T follicular helper cell (primary cell): ENCODE results near the gene ZNF185.

Experiments
- DNase-seq: peaks from one replicate; pipeline ENCODE4 v3.0.0-alpha.2; 2020; ENCODE audit warnings: low read depth
- total RNA-seq, 2 experiments: gene quantifications; one replicate each; lab custom pipeline; 2026; lab: John Stamatoyannopoulos, UW

The ZNF185 gene
- 0.70 to 1.7 reads per million in 2 experiments for total RNA-seq

DNA sequence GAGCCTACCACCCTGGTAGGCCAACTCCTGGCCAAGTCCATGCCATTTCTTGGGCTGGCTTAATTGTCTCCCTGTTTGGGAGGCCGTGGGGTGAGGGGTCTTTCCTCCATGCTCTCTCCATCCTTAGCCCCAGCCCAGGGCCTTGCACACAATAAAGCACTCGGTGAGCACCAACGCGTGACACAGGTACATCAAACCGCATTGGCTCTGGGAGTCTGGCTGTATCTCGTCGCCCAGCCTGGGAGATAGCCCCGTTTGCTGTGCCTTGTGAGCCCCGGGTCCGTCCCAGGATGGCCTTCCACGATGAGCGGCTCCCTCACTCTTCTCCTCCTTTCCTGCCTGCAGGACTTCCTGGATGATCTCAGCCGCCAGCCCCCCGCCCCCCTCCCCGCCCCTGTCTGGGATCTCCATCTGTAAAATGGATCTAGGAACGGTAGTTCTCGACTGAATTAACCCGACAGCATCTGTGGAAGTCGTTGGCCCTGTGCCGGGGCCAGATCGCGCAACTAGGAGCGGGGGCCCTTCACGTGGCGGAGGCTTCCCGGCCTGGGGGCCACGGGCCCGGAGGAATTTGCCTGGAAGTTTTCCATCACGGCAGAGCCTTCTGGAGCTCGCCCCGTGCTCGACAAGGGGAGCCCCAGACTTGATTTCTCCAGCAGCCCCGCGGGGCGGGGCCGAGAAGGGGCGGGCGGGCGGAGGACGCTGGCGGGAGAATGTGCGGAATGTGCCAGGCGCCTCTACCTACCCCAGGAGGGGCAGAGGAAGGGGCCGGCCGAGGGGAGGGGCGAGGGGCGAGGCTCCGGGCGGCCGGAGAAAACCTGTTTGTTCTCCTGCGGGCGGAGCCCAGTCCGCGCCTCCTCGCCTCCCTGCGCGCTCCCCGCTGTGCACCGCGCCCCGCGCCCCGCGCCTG lies at the start of gene ZNF185:
TSS of gene ZNF185 (plus strand) at position 846 of the 910 bp plus-strand sequence. CDS start 16,423 bp downstream, outside the sequence.
- DNase-seq, result no peak

DNA sequence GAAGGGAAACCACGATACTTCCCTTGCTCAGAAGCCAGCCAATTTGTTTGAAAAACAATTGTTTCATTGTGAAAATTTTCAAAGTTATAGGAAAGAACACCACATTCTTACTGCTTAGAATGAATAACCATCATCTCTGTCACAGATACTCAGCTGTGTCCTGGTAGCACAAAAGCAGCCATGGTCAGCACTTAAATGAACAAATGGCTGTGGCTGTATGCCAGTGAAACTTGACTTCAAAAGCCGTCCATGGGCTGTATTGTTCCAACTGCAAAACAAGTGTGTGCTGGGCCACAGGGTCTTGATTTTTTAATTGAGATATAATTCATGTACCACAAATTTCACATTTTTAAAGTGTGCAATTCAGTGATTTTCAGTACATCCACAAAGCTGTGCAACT lies 47.4 kb upstream of the ZNF185 start:
- no peak for DNase-seq

DNA sequence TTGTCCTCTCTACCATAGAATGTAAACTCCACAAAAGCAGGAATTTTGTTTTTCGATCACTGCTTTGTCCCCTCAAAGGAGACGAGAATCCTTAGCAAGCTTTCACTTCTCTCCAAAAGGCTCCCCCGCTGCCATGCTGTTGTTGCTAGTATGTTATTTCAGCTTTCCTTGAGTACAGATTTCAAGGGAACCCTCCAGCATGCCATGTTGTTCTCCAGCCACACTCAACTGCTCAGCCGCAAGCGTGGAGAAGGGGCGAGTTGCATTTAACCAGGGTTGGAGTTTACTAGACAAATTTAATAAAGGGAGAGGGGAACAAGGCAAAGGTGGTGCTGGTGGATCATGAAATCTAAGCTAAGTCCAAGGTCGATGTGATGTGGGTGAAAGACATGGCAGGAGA lies 43.9 kb upstream of the ZNF185 start:
- DNase-seq, result no peak

DNA sequence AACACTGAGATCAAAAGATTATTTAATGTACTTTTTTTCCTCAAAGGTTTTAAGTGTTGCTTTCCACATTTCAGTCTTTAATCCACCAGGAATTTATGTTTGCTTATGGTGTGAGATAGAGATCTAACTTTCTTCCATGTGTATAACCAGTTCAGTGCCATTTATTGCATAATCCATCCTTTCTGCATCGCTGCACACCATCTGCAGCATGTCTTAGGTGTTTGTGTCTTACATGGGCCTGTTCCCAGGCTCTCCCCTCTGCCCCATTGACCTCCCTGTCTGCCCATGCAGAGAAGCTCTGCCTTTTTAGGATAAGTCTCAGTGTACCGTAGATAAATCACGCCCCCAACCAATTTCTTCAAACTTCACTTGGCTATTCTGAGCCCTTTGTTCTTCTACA lies 36.8 kb upstream of the ZNF185 start:
- no peak for DNase-seq

DNA sequence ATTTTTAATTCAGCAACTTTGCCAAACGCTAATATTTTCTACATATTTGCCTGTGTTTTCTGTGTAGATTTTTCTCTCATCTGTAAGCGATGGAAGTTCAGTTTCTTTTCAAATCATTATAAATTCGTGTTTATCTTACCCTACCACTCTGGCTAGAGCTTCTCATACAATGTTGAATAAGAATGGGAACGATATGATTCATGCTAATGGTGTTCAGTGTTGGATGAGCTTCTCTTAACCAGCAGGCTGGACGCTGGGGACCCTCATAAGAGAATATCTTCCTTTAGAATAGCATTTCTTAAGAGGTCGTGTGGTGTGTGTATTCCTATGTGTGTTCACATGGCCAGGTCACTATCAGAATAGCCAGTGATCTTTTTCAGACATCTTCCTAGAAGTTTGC lies 36.0 kb upstream of the ZNF185 start:
- DNase-seq, result no peak

DNA sequence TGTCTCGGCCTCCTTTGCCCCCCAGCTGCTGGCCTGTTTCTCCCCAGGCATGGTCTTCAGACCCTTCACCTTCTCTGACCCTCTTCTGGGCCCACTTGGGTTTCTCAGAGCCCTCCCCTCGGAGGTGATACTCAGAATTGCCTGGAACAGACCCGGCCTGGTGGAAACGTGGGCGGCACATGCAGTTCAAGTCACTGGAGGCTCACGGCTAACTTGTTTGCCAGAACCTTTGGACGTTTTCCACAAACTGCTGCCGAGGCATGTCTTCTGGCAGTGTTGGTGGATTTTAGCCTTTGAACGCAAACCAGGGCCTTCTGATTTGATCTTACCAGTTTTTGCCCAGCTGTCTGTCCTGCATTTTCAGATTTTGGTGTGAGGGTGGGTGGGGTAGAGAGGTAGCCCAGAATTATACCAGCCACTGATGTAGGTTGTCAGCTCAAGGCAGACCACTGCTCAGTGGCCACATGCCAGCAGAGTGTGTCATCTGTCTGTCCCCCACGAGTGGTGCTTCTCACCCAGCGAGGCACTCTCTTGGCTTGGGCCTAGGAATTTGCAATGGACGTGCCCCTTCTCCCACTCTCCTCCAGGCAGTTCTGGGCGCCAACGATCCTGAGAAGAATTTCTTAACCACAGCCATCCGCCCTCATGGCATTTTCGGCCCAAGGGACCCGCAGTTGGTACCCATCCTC lies 32.5 kb upstream of the ZNF185 start:
- no peak for DNase-seq

DNA sequence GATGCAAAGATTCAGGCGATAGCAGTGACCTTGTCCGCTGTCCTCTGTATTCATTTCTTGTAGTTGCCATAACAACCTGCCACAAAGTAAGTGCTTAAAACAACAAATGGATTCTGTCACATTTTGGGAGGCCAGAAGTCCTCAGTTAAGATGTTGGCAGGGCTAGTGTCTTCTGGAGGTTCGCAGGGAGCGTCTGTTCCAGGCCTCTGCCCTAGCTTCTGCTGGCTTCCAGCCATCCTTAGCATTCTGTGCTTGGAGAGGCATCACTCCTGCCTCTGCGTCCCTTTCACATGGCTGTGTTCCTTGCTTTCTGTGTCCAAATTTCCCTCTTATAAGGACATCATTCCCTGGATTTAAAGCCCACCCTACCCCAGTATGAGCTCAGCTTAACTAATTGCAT lies 31.5 kb upstream of the ZNF185 start:
- DNase-seq, result no peak

DNA sequence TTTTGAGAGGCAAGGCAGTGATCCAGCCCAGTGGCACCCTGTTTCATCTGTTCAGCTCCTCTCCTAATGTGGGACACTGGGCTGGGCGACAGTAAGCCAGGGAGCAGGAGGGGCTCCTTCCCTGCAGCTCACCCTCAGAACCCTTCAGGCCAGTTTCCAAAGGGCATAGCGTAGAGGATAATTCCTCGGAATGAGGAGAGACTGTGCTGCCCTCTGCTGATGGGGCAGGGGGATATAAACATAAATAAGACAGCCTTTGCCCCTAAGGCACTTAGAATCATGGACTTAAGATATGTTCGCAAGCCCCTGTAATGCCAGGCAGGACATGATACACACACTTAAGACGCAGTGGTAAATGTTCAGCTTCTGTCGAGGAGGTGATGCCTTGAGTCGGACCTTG lies 27.9 kb upstream of the ZNF185 start:
- DNase-seq, result no peak

DNA sequence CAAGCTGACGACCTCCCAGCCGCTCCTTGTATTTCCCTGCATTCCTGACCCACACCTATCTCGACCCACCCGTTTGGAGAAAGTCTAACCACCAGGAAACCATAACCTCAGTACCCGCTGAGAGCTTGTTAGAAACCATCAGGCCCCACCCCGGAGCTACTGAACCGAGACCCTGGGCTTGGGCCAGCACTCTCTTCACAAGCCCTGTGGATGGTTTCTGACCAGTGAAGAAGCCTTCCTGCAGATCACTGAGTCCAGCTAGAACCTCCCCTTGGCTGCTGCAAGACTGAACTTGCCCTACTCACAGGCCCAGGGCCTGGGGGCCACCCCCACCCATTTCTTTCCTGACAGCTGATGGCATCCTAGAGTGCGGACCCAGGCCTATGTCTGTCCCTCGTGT lies 26.6 kb upstream of the ZNF185 start:
- DNase-seq, result no peak

DNA sequence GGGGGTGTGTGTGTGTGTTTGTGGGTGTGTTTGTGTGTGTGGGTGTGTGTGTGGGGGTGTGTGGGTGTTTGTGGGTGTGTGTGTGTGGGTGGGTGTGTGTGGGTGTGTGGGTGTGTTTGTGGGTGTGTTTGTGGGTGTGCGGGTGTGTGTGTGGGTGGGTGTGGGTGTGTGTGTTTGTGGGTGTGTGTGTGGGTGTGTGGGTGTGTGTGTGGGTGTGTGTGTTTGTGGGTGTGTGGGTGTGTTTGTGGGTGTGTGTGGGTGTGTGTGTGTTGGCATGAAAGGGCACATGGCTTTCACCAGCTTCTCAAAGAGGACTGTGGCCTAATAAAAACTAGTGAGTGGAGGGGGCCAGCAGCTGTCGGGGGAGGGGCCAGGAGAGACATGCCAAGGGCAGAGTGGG lies 25.3 kb upstream of the ZNF185 start:
- DNase-seq, result no peak

DNA sequence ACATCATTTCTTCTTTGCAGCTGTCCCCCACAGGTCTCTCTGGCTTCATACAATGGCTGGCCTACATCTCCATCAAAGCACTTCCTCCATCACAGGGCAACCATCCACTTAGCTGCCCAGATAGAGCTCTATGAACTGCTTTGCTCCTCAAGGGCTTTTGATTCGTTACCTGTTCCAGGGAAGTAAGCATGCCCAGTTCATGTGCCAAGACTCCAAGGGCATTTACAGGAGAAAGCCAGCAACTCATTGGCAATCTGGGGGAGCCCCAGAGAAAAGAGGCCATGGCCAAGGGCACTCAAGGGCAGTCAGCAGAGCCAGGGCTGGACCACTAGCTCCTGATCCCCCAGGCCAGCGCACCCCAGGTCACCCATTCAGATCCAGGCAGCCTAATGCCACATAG lies 24.5 kb upstream of the ZNF185 start:
- no peak for DNase-seq

DNA sequence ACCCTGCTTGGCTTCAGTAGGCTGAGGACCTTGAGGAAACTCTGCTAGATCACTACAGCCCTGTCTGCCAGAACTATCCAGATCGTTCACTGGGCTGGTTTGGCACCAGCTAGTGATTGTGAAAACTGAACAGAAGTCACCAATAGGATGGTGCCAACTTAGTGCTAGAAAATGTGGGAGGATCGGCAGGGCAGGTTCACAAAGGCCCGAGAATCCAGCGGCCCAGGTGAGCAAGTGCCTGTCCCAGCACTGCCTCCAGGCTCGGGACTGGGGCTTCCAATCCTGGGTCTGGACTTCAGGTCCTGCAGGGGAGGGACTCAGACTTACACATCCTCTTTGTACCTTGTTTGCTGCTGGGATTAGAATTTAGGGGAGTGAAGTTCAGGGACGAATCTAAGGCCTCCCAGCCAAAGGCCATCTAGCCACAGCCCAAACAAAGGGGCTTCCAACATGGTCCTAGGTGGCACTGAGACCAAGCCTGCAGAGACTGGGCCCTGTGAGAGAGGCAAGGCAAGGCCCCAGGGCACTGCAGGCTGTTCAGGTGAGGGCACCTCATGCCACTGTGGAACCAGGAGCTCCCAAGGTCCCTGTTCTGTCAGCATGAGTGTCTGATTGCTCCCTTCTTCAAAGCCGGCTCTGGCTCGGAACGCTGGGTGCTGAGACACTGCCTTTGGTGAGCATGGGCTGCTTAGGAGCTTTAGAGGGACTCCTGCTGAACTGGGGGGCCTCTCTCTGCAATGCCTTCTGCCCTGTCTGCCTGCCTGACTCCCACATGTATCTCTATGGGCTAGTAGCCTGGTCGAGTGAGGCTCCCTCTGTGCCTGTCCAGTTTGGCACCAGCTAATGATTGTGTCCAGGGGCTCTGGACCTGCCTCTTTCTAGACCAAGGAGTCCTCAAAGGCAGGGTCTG lies 20.7 kb upstream of the ZNF185 start:
- DNase-seq, result no peak

DNA sequence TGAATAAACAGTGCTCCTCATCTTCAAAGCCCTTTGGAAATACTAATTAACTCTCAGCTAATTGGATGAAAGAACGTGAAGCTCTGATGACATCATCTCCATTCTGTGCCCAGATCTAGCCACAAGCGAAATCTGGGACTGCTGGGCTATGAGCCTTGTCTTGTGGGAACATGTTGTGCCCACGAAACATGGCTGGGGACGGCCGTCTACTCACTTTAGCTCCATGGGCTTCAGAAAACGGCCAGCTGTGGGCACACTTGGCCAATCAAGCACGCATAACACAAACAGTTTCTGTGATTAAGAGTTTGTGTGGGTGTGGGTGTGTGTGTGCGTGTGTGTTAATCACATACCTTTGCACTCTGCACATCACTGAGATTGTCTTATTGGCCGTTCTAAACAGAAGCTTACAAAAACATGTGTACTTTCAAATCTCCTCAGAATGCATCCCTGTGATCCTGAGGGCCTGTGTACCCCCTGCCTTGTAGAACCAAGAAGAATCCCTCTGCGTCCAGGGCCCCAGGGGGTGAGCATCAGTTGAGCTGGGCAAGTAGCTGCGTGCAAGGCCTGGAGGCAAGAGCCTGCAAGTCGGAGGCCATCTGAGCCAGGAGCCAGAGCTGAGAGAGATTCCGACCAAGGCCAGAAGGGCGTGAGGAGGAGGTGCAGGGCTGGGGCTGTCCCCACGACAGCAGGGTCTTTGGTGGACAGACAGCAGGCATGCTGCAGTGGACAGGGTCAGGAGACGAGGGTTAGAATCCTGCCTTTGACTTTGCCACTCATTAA lies 18.7 kb upstream of the ZNF185 start:
- DNase-seq, result no peak

DNA sequence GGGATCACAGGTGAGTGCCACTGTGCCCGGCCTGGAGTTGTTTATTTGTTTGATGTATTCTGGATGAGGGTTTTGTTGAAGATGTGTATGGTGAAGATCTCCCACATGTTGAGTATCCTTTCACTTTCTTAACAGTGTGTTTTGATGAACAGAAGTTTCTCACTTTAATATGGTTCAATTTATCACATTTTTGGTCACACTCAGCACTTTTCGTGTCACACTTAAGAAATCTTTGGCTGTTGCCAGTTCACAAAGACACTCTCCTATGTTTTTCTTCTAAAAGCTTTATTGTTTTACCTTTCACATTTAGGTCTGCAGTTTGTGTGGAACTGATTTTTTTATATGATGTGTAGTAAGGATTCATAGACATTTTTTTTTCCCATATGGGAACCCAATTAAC lies 16.6 kb upstream of the ZNF185 start:
- no peak for DNase-seq

DNA sequence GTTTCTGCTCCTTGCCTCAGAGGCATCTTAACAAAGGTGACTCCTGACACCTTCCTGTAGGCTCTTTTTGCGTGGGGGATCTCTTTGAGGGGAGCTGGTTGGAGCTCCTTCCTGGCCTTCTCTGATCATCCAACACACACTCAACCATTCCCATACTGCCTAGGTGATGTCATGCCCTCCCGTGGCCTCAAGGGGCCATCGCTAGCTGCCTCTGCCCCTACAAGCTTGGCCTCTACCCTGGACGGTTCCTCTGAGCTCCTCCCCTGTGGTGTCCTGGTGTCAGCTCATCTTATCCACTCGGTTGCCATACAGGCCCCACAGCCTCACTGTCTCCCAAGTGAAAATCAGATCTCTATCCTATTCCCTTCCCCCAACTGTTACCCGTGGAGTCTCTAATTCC lies 13.7 kb upstream of the ZNF185 start:
- no peak for DNase-seq

DNA sequence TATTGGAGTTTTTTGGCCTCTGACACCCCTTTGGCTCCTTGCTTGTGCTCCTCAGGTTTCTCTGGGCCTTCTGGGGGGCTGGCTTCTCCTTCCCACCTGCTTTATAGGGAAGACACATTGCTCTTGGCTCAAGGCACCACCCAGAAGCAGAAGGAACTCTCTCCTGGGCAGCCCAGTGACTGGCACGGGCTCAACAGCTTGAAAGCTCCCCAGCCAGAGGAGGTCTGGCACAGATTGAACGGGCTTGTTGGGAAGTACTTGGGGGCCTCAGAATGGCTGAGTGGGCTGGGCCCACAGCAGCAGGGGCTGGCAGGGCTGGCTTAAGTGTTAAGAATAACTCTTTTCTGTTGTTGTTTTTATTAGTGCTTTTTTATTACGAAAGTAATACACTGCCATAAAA lies 11.2 kb upstream of the ZNF185 start:
- no peak for DNase-seq

DNA sequence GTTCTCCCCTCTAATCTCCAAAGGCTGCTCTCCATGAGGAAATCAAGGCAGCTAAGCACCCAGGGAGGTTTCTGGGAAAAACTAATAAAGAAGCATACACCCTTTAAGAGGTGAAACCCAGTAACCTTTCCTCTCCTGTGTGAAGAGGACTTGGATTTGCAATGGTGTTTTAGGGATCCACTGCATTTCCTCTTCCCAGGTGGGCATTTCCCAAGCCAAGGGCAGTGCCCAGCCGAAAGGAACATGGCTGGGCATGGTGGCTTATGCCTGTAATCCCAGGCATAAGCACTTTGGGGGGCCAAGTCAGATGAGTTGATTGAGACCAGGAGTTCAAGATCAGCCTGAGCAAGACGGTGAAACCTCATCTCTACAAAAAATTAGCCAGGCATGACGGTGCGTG lies 5.4 kb upstream of the ZNF185 start:
- no peak for DNase-seq

DNA sequence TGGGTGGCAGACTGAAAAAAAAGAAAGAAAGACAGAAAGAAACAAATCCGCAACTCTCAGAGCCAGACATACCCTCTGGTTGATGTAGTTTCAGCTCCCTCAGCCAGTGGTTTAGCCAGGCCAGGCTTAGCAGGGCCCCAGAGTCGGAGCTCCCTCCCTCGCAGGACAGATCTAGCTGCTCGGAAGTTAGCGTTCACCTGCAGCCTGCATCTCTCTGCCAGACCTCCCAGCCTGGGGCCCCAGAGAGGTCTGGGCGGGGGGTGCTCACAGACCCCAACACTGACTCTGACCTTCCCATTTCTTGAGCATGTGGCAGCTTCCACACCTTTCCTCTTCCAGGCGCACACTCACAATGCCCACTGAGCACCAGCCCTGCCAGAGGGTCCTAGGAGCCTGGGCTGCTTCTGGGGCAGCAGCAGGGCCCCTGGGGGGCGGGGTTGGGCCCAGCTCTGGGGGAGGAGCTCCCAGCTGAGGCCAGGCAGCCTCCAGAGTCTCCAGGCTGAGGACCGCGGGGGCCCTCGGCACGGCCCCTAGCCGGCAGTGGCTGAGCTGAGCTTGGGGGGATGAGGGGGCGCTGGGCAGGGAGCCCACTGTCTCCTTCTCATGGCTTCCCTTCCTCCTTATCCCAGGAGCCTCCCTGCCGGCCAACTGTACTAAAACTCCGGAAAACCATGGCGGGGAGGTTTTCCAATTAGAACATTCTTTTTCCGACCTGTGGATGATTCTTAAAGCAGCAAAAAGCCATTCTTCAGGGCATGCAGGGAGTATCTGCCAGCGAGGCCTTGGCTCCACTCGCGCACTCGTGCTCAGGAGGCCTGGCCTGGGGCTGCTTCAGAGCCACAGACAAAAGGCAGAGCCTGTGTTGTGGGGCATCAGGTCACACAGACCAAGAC lies 4.6 kb upstream of the ZNF185 start:
- no peak for DNase-seq

DNA sequence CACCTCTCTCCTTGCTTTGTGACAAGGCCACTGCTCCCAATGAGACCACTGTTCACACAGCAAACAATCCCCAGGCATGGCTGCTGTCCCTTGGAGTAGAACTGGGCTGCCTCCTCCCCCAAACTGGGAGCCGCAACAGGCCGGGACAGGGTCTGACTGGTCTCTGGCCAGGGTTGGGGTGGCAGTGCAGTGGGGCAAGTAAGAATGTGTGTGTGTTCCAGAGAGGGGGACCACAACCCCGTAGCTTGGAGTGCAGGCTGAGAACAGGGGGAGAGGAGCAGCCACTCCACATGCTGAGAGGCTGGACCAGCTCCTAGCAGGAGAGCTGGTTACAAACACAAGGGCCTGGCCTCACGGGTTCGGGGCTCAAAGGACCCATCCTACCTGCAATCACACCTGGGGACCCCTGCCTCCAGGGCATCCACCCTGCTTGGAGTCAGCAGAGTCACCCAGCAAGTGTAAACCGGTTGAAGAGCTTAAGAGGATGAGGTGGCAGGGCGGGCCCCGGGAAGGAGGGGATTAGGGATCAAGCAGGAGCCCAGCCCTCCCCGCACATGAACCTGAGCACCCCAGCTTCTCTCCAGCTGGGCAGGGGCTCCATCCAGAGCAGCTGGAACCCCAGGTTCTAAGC lies 3.8 kb upstream of the ZNF185 start:
- no peak for DNase-seq

DNA sequence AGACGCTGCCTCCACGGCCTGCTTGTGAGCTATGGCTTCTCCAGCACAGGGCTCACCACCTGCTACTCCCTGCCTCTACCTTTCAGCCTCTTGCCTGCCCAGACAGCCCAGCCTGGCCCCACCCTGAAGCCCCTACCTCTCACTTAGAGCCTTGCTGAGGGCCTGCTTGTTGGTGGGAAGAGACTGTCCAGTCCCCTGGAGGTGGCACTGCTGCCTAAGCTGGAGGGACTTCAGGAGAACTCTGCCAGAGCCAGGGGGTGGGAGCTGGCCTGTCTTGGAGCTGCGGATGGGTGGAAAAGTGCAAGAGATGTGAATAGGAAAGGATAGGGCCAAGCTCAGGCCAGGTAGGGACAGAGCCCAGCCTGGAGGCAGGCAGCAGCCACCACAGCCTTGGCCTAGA lies 2.7 kb upstream of the ZNF185 start:
- no peak for DNase-seq
